ENCODE results near the gene COL6A1.

- TF ChIP-seq POLR2AphosphoS5 (IDR thresholded peaks at IDR 0.05; ENCODE audit: low read depth) (no peak), CTCF (IDR thresholded peaks at IDR 0.05; ENCODE audit: insufficient read depth, low read length) (no peak)
Measured at GRCh38 chr21:45943630-45944540, 37.7 kb upstream of the COL6A1 start.
